Liver (tissue), 3 donors: ENCODE data around the gene TMEM184C.

ENCODE experiments used
- JUND ChIP-seq, 2 donors: IDR thresholded peaks; 2 replicates each; pipeline ENCODE4 v1.6.1; 2016; ENCODE audit warnings: antibody characterized with exemption in 2 of 2
- MAX ChIP-seq: IDR thresholded peaks from 2 replicates; pipeline ENCODE4 v1.6.1; 2016; ENCODE audit warnings: antibody characterized with exemption
- NR2F2 ChIP-seq: IDR thresholded peaks from 2 replicates; pipeline ENCODE4 v1.6.1; 2016; ENCODE audit warnings: antibody characterized with exemption
- RAD21 ChIP-seq, 2 donors: IDR thresholded peaks; 2 replicates each; pipeline ENCODE4 v1.6.1; 2016; ENCODE audit warnings: antibody characterized with exemption in 2 of 2, mild to moderate bottlenecking in 2 of 2
- YY1 ChIP-seq: IDR thresholded peaks from 2 replicates; pipeline ENCODE4 v1.6.1; 2016; ENCODE audit warnings: antibody characterized with exemption, mild to moderate bottlenecking
- TF ChIP-seq, protein P1 (sequence below): fragments of 150-350 bp; IDR thresholded peaks from 2 replicates; pipeline ENCODE4 v1.5.1; 2017; ENCODE audit warnings: improper control_type of control experiment, low read depth, low read length; ENCODE audit not compliant: missing input control
- donor health status: healthy.
- donor health status: healthy.

GRCh38 chr4:147571036-147571770 lies 46.0 kb upstream of the TMEM184C start:
- TF ChIP-seq, protein P1, sequence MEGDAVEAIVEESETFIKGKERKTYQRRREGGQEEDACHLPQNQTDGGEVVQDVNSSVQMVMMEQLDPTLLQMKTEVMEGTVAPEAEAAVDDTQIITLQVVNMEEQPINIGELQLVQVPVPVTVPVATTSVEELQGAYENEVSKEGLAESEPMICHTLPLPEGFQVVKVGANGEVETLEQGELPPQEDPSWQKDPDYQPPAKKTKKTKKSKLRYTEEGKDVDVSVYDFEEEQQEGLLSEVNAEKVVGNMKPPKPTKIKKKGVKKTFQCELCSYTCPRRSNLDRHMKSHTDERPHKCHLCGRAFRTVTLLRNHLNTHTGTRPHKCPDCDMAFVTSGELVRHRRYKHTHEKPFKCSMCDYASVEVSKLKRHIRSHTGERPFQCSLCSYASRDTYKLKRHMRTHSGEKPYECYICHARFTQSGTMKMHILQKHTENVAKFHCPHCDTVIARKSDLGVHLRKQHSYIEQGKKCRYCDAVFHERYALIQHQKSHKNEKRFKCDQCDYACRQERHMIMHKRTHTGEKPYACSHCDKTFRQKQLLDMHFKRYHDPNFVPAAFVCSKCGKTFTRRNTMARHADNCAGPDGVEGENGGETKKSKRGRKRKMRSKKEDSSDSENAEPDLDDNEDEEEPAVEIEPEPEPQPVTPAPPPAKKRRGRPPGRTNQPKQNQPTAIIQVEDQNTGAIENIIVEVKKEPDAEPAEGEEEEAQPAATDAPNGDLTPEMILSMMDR: no peak
- TF ChIP-seq MAX (no peak), NR2F2 (no peak), YY1 (no peak), RAD21 (IDR thresholded peaks at IDR 0.05) (no peak), JUND (IDR thresholded peaks at IDR 0.05) (no peak)
